ENCODE results near the gene CD96.
"Not testable (repeated sequence)": the region's sequence is repeated elsewhere in the genome, so short reads cannot be mapped to it uniquely, and the experiment has no call there.

CD96 gene, protein sequence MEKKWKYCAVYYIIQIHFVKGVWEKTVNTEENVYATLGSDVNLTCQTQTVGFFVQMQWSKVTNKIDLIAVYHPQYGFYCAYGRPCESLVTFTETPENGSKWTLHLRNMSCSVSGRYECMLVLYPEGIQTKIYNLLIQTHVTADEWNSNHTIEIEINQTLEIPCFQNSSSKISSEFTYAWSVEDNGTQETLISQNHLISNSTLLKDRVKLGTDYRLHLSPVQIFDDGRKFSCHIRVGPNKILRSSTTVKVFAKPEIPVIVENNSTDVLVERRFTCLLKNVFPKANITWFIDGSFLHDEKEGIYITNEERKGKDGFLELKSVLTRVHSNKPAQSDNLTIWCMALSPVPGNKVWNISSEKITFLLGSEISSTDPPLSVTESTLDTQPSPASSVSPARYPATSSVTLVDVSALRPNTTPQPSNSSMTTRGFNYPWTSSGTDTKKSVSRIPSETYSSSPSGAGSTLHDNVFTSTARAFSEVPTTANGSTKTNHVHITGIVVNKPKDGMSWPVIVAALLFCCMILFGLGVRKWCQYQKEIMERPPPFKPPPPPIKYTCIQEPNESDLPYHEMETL

DNA sequence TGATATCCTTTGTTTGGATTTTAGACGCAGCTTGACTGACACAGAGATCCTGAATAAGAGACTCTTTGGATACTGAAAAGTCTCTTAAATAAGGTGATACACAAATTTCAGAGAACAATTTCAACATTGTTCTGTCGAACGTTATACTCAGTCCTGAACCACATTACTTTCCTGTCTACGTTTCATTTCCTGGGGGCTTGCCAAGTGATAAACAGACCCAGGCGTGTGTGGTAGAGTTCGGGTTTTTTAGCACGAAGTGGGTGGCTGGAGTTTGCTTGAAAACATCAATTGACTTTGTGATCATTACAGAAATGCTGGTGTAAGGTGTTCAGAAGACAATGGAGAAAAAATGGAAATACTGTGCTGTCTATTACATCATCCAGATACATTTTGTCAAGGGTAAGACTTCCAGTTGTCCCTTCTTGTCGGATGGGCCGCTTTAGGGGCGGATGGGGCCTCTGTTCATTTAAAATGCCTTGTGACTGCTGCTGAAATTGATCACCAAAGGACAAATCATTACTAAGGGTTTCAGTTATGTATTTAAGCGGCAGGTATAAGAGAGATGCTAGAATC lies at the start of gene CD96:
CD96 (plus strand) TSS at position 287 of the 573 bp plus-strand sequence; CDS start at position 339, 52 bp downstream.
- DNase-seq, result no peak
- intact Hi-C loops (cut with DNase I), result no loop called here

DNA sequence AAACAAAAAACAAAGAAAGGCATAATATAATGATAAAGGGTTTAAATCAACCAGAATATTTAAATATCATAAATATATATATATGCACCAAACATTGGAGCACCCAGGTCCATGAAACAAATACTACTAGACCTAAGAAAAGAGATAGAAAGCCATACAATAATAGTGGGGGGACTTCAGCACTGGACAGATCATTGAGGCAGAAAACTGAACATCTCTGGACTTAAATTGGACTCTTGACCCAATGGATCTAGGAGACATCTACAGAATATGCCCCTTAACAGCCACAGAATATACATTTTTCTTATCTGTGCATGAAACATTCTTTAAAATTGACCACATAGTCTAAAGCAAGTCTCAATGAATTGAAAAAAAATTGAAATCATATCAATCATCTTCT lies 48.7 kb upstream of the CD96 start:
- no peak for DNase-seq
- intact Hi-C loops (cut with DNase I), result no loop called here

DNA sequence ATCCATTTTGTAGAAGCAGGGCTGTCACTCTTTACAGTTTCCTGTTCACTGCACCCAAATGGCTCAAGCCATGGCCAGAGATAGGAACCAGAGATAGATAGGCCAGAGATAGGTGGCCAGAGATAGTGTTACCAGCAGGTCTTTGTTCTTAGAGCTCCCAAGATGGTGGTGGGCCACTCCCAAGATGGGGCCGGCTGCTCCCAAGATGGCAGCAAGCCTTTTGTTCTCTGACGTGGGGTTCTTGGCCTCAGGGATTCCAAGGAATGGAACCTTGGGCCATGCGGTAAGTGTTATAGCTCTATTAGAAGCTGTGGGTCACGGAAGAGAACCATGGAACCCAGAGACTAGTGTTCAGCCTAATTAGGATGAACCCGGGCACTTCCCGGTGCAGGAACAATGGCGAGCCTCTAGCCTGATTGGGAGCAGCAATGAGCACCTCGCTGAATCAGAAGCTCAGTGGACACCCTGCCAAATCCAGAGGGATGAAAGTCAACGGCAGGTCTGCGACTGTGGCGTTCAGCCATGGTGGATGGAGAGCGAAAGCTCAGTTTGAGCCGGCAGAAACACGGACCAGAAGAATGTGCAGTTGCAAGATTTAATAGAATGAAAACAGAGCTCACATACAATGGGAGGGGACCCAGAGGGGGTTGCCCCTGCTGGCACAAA lies 45.0 kb upstream of the CD96 start:
- peak in 1 of 10 donors; percentile 52 for DNase-seq
- intact Hi-C loops (cut with DNase I), result no loop called here

DNA sequence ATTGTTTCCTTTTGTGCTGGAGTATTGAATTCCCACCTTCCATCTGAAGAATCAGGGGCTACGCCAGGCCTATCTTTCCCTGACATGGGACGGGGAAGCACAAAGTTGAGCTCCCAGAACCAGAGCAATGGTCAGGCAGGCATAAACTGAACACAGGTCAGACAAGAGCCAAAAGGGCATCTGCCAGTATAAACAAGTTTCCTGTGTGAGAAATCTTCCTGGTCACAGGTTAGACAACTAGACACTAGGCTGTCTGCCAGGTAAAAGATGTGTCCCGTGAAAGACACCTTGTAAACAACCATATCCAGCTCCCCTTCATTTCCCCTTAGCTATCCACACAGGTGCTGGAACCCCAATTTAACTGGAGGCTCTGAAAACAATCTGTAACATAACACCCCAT lies 44.0 kb upstream of the CD96 start:
- no peak for DNase-seq
- intact Hi-C loops (cut with DNase I), result no loop called here

DNA sequence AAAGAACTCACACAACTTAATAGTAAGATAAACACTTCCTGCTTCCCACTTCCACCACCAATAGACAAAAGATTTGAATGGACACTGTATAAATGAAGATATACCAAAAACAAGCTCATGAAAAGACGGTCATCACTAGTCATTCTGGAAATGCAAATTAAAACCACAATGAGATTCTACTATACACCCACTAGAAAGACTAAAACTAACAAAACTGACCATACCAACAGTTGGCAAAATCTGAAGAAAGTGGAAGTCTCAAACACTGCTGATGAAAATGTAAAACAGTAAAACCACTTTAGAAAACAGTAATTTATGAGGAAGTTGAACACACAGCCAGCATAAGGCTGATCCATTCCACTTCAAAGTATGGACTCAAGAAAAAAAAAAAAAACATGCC lies 35.6 kb upstream of the CD96 start:
- intact Hi-C loops (cut with DNase I), result no loop called here
- DNase-seq, result no peak

DNA sequence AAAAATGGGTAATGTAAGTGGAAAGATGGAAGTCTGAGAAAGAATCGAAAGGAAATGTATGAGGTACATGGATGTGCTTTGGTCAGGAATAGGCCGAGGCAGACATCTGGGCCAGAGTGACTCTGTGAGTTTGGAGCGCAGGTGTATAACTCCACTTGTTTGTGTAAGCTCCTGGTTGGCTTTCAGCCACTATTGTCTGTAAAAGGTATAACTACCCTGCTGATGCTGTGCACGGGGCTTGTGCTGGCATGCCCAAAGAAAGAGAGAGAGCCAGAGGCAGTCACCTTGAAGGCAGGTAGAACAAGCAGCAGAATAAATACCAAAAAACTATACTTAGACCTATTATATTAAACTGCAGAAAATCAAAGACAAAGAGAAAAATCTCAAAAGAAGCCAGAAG lies 32.7 kb upstream of the CD96 start:
- DNase-seq, result no peak
- intact Hi-C loops (cut with DNase I), result no loop called here

DNA sequence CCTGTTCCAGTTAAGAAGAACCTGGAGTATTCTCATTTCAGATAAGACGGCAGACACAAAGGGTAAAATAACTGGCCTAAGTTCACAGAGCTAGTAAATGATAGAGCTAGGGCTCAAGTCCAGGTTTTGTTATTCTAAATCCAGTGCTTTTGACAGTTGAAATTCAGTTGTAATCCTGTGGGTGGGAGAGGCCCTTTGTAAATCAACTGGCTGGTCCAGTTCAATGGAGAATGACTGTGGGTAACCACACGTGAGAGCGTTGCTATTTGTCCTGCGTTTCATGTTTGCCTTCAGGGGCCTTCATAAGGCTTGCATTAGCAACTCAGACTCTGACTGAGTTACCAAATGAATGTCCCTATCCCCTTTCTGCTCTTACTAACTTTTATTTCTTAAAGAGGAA lies 24.2 kb upstream of the CD96 start:
- intact Hi-C loops (cut with DNase I), result no loop called here
- no peak for DNase-seq

DNA sequence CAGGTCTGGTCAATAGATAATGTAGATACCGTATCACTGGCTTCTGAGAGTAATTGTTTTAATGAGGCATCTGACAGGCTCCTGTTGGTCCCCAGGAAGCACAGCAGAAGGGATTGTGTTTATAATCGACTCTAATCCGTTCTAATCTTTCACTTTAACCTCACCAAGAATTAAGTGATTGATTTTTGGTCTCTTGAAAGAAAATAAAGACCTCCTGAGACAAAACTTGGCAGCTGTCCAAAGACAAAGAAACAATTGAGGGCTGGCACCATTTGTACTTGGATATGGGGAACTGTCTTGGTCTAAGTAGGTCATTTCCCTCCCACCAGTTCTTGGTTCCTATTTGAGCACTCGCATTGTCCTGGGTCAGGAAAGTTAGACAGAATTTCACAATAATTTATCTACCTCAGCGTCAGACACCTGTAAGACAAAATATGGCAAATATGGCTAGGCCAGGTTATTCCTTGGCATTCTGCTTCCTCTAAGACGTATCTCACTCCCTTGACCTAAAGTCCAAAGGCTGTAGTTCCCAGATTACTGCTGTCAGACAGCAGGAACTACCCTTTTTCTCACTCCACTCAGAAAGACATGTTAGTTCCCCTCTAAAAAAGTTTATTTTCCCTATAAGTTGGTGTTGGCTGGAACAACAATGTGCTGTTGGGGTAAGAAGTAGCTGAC lies 22.7 kb upstream of the CD96 start:
- intact Hi-C loops (cut with DNase I), result no loop called here
- no peak for DNase-seq

DNA sequence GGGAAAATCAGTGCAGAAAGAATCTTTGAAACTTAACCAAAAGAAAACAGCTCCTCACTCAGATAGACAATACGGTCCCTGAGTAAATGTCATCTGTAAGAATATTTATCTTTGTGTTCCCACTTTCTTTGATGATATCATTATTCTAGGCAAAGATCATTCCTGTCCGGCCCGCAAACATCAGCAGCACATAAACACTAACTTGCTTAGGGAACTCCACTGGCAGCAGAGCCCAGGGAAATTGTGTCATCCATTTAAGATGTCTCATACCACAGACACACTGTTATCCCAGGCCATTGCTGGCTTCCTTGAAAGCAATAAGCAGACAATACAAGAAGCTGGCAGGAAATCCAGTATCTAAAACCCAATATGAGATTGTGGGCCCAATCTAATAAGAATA lies 20.1 kb upstream of the CD96 start:
- intact Hi-C loops (cut with DNase I), result no loop called here
- no peak for DNase-seq

DNA sequence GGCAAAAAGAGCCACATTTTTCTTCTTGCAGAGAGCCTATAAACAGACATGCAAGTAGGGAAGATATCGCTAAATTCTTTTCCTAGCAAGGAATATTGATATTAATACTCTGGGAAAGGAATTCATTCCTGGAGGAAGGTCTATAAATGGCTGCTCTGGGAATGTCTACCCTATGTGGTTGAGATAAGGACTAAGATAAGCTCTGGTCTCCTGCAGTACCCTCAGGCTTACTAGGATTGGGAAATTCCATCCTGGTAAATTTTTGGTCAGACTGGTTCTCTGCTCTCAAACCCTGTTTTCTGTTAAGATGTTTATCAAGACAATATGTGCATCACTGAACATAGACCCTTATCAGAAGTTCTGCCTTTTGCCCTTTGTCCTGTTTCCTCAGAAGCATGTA lies 17.5 kb upstream of the CD96 start:
- intact Hi-C loops (cut with DNase I); DNase-seq: not testable (repeated sequence)

DNA sequence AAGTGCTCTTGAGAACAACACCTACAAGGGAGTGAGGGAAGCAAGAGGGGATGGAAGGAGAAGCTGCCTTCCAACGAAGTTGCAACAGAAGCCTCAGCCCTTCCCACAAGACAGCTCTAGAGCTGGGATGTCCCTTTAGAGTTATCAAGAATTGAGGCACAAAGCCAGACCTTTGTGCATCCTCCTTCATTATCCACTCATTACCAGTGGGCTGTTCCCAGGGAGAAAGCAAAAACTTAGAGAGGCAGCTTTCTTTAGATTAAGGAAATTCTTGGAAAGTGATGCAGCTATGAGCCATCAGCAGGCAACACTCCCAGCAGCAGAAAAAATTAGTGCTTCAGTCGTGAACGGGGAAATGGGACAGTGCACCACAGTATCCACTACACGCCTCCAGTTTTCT lies 10.6 kb upstream of the CD96 start:
- no peak for DNase-seq
- intact Hi-C loops (cut with DNase I), result no loop called here

DNA sequence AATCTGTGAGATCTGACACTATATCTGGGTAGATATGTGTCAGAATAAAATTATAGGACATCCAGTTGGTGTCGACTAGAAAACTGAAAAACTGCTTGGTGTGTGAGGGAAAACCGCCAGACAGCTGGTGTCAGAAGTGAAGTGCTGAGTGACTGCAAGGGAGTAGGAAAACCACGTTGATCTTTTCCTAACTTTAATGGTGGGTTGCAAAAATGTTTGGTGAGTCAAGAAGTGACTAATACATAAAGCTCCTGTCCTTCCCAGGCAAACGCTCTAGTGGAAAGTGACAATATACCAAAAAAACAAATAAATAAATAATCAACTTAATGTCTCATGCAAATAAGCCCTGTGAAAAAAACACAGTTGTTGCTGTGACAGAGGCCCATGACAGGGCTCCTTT lies 7.3 kb upstream of the CD96 start:
- no peak for DNase-seq
- intact Hi-C loops (cut with DNase I), result no loop called here

DNA sequence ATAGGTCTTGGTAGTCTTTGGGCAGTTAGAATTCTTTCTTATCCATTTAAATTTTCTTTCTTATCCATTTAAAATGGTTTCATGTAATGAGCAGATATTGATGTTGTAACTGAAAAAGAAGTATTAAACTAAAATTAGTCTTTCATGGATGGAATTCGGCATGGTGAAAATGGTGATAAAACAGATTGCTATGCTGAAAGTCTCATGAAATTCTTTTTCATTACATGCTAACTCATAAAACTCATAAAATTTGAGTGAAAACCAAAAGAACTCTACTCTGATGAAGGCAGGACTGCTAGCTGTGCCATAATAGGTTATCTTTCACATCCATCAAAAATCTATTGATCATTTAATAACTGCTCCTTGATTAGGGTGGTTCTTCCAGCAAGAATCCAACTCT lies 3.9 kb upstream of the CD96 start:
- DNase-seq, result no peak
- intact Hi-C loops (cut with DNase I), result no loop called here

DNA sequence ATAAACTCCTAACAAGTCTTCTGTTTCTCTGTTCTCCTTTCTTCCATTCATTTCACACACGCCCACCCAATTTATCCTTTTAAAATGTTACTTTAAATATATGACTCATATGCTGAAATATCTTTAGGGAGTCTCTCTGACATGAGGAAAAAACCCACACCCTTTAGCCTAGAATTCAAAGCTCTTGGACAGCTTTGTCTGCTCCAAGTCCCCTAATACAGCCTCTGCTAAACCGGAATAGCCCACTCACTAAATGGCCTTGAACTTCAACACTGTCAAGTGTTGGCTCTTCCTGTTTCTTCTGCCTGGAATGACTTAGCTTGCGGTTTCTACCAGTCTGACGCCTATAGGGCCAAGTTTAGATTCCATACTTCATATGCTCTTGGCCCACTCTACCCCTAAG lies 3.3 kb upstream of the CD96 start:
- DNase-seq, result no peak

DNA sequence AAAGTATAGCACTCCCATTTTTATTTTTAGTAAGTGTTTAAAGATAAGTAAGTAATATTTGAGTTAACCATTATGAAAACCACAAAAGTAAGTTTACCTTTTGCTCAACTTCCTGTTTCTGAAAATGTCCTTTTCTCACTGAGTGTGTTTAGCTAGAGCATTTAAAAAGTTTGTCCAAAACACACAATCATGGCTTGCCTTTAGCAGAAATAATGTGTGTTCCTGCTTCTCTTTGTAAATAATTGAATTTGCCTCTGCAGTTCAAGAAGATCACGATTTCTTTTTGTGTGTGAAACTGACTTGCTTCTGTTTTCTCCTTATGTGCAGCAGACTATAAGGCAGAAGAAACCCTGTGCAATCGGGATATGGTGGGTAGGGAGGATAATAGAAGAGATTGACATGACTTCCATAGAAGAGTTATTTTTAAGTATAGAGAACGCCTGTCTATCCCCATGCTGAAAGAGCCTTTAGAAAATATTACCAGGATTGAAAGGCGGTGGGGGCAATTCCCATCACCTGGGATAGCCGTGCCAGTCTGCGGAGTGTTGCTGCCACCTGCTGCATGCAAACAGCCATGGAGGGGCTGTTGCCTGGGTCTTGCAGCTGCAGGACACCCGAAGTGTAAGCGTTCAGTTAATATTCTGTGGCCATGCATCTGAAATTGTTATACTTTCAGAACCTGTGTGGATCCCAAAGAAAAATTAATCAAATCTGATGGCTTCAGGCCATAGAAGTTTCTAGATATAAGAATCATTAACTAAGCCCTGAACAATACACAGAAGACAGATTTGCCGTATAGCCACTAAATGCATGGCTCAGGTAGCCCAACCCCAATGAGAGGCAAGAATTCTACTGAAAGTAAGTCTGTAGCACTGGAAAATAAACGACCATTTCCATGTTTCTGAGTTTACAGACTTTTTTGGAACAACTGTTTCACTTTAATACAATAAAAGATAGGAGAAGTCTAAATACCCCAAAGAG lies 2.4 kb upstream of the CD96 start:
- intact Hi-C loops (cut with DNase I), result no loop called here
- peak; percentile 15 to 93 (median 64) for DNase-seq

More for the DNA sequence above, 3.3 kb upstream of the CD96 start:
- intact Hi-C loops (cut with DNase I), result no loop called here

DNA sequence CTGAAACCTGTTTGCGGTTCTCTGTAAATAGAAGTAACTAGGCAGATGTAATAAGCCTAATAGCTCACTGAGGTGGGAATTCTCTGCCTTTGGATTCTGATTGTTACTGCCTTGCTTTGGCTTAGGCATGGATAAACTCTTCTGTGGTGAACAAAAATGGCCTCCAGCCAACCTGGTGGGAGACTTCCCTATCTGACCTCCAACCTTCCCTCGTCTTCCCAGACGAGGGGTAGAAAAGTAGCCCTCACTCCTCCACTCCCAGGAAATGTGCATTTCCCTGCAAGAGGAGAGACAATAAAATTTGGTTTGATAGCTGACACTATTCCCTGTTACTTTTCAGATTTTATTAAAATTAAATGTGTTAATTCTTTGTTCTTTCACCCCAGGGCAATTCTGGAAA lies 606 bp upstream of the CD96 start:
- intact Hi-C loops (cut with DNase I), result no loop called here
- no peak for DNase-seq

DNA sequence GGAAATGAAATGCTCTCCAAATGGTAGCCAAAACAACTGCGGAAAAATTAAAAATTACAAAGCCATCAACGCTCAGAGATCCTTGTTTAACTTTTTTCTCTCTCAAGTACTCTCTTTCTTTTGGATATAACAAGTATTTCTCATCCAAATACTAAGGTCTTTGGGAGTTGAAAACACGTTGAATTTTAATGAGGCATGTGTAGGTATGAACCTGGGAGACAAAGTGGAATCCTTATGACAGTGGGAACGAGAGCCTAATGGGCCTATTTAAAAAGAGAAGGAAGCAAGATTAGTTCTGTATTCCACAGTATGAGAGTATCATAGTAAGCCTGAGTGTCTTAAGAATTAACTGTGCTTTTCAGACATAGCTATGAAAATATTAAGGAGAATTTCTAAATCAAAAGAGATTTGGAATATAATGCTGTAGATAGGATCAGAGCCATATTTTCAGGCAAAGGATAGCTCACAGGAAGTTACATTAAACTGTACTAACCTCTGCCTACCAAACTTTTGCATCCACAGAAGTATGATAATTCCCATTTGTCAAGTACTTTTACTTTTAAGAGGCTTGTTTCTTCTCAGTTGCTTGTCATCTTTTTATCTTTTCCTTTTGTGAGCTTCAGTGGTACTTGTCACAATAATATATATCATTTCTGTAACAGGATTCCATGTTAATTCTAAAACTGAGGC lies 759 bp downstream of the CD96 start:
- intact Hi-C loops (cut with DNase I), result no loop called here
- DNase-seq, result no peak

DNA sequence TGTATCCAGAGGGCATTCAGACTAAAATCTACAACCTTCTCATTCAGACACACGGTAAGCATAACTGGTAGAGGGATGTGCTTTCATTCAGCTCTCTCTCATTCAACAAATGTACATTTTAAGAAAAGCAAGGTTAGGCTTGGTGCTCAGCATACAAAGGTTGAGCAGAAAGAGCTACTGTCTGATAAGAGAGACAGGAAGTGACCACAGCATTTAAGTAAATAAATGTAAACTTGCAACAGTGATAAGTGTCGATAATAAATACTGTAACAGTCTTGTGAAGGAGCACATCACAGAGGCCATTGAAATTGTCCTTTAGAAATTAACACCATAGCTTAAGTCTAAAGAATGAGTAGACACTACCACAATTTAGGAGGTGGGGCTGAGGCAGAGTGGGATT lies 3.4 kb downstream of the CD96 start:
- DNase-seq, result no peak
- intact Hi-C loops (cut with DNase I), result no loop called here

DNA sequence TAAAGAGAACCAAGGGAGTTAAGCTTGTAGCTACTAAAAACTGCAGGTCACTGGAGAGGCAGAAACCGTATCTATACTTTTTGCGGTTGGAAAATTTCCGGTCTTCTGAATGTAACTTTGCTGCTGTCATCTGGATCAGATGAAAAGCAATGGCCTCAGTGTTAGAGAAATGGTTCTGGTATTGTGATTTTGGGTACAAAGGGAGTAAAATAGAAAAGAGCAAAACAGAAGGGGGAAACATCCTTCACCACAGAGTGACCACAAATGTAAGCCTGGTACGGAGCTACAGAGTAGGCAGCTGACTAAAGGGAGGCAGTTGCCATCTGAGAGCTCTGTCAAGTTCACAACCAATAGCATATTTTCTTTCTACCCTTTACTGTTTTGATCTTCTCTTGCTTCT lies 5.6 kb downstream of the CD96 start:
- no peak for DNase-seq
- intact Hi-C loops (cut with DNase I), result no loop called here

Data from posterior cingulate gyrus (tissue), 11 donors.